Dermis blood vessel endothelial cell (primary cell): ENCODE measurements around the gene CCR7. TPM values are rescaled to one million over a fixed set of nuclear protein-coding genes. Genes with fewer than 3 reads are reported as not detected.

ENCODE experiments used
- DNase-seq: peaks from one replicate; pipeline ENCODE4 v3.0.0; 2010
- total RNA-seq: library from RNA; depleted of rRNA; stranded (reverse); fragments of >200 nt; gene quantifications from 2 replicates; pipeline ENCODE4 v1.2.3, GENCODE V29; 2014

The CCR7 gene
- total RNA-seq, 1 donor from 2014 or later, result under 0.01 TPM

DNA sequence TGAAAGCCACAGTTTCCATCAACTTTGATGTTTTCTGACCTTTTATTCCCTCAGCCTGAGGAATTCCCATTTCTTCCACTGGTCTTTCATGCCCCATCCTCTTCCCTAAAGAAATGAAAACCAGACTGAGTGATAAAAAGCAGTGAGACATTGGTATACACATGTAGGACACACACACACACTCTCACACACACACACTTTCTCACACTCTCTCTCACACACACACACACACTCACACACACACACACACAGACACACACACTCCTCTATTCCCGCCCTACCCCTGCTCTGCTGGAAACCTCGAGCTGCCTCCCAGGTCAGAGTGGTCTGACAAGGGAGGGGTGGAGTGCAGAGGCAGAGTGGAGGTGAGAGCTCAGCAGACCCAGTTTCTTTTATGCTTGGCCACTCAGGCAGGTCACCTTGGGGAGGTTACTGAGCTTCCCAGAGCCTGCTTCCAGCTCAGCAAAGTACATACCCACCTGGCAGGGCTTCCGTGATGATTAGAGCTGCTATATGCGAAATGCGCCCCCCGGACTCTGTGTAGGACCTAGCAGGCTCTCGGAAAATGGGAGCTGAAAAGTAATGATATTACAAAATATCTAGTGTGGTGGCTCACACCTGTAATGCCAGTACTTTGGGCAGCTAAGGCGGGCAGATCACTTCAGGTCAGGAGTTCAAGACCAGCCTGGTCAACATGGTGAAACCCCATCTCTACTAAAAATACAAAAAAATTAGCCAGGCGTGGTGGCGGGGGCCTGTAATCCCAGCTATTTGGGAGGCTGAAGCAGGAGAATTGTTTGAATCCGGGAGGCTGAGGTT is 30.7 kb downstream of the CCR7 start:
- no peak for DNase-seq

DNA sequence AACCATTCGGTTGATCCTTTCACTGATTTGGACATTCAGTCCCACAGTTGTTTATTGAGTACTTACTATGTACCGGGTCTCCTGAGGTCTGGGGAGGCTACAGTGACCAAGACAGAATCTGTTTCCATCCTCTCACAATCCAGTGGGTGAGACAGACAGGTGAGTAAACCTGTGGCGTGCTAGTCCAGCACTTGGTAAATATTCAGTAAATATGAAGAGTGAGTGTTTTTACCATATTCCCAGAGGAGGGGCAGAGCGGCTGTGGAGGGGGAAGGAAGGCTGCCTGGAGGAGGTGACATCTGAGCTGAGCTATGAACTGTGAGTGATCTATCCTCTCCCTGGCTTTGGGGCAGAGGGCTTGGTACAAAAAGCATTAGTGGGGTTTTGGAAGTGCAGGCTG is 31.4 kb downstream of the CCR7 start:
- no peak for DNase-seq

DNA sequence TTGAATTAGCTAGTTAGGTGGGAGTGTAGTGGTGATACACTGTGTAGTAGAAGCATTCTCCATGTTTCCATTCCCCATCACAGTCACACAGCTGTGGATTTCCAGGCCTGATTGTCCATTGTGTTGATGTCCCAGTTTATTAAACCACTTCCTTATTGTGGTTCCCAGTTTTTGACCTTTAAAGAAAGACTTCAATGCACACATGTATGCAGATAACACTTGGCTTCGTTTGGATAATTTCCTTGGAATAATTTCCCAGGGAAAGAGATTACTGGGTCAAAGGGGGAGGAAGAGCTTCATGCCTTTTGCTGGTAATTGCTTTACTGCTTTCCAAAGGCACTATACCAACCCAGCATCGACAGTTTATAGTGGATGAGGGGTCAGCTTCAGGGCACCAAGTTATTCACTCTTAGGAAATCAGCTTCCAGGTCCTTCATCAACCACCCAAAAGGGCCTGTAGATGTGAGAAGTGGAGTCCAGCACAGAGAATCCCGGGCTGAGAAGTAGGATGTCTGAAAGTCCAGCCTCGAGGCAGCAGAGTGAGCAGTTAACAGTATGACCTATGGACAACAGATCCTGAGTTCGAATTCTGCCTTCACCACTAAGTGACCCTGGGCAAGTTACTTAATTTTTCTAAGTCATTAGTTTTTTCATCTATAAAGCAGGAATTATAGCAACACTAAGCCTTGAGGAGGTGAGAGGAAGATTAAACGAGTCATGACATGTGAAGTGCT is 32.6 kb downstream of the CCR7 start:
- DNase-seq, result peak; percentile 95

- no peak for DNase-seq
Observed at GRCh38 chr17:40531051-40531991, 34.0 kb downstream of the CCR7 start.

DNA sequence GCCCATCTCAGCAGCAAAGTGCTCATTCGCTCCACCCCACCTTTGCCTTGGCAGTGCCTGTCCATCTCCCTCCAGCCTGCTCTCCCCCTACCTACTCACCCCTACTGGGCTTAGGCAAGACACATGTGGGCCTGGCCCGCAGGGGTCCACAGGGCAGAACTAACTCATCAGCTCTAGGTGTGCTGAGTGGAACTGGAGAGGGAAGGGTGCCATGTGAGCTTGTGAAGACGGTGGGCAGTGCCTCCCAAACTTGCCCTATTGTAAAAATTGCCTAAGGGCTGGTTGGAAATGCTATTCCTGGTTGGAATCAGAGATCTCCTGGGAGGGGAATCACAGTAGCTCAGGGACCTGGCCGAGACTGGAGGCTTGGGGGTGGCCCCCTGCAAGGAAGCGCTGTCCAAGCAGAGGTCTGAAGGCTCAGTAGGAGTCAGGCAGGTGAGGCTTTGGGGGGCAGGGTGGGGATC is 34.7 kb downstream of the CCR7 start:
- DNase-seq, result no peak

DNA sequence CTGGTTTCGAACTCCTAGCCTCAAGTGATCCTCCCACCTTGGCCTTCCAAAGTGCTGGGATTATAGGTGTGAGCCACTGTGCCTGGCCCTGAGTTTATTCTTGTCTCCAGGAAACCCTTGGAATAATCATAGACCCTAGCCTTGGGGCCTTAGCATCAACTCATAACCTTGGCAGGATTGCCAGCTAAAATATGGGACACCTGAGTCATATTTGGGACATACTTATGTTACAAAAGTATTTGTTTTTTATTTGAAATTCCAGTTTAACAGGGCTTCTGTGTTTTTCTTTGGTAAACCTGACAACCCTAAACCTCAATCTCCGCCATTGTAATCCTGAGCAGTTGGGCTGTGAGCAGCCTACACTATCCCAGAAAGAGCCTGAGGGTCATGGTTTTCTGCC is 35.3 kb downstream of the CCR7 start:
- DNase-seq, result no peak

DNA sequence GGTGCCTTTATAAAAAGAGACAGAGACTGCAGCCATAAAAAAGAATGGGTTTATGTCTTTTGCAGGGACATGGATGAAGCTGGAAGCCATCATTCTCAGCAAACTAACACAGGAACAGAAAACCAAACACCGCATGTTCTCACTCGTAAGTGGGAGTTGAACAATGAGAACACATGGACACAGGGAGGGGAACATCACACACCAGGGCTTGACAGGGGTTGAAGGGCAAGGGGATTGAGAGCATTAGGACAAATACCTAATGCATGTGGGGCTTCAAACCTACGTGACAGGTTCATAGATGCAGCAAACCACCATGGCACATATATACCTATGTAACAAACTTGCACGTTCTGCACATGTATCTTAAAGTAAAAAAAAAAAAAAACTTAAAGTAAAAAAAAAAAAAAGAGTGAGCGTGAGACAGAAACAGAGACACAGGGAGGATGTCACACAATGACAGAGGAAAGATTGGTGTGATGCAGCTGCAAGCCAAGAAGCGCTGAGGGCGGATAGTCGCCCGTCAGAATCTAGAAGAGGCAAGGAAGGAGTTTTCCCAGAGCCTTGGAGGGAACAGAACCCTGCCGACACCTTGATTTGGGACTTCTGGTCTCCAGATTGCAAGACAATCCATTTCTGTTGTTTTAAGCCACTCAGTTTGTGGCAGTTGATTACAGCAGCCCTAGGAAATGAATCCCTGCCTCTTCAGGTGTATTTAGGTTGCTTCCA is 36.4 kb downstream of the CCR7 start:
- DNase-seq, result no peak

GRCh38 chr17:40526668-40527067 is 38.6 kb downstream of the CCR7 start:
- no peak for DNase-seq

DNA sequence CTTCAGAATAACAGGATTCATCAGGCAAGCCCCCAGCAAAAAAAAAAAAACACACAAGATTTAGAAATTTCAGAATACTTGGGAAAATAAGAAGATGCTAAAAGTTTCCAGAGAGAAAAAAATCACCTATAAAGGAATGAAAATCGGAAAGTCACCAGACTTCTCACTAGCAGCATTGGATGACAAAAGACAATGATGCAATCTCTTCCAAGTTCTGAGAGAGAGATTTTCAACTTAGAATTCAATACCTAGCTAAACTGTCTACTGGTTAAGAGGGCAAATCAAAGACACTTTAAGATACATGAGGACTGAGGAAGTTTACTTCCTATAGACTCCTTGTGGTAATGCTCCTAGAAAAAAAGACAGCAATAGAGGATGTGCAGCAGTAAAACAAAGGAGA is 40.0 kb downstream of the CCR7 start:
- DNase-seq, result no peak

DNA sequence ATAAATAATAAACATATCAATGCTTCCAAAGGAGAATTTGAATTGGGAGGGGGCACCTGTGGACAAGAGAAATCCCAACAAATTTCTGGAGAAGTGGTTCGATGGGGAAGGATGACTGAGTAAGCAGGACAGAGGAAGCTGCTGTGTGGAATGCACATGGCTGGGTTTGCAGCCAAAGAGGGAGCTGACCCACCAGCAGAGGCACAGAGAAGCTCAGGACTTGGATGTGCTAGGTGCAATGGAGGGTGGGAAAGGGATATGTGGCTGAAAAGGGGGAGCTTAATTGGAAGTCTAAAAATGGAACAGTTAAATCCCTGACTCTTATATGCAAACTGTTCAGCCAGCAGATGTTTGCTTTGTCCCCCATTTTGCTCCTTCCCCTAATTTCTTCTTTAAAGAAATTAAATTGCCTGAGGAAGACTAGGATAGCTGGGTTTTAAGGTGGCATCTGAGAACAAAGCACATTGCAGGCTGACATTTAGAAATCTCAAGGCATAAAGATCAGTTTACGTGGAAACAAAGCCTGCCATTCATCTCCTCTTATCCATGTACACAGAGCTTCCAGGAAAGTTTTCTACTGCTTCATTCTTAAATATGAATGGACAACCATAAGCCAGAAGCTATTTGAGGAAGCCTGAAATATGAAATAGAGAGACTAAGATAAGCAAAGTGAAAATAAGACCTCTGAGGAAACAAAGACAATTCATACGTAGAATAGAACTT is 40.9 kb downstream of the CCR7 start:
- DNase-seq, result no peak

DNA sequence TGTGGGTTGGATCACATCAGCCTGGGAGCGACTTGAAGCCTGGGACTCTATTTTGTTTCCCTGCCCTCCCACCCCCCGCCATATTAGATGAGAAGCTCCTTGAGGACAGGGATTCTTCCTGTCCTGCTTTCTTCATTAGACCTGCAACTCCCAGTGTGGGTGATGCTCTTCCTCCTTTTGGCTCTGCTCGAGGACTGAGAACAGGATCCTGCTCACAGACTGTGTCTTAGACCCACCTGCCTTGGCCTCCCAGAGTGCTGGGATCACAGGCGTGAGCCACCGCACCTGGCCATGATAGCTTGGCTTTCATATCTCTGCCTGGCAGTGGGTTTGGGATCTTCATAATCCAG is 42.3 kb downstream of the CCR7 start:
- no peak for DNase-seq

DNA sequence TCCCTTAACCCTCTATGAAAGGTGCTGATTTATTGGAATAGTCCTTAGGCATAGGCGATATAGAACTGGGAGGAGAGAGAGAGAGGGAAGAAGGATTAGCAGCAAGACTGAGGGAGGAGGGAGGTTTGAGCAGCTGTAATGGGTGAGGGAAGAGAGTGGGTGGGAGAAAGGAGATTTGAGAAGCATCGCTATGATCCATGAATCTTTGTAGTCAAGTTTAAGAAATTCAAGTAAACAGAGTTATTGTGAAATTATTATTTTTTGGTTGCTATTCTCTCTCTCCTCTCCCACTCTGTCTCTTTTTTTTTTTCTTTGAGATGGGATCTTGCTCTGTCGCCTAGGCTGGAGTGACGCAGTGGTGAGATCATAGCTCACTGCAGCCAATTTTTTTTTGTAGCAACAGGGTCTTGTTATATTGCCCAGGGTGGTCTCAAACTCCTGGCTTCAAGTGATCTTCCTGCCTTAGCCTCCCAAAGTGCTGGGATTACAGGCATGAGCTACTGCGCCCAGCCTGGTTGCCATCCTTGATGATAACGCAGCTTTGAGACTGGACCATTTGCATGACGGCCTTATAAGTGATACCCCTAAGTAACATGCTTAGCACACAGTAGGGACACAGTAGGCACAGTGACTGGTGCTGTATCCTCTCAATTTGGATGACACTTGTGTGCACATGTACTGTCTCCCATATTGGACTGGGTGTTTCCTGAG is 42.9 kb downstream of the CCR7 start:
- no peak for DNase-seq

- DNase-seq, result no peak
Observed at GRCh38 chr17:40520991-40521453, 44.2 kb downstream of the CCR7 start.

GRCh38 chr17:40519089-40519775 is 46.0 kb downstream of the CCR7 start:
- no peak for DNase-seq

DNA sequence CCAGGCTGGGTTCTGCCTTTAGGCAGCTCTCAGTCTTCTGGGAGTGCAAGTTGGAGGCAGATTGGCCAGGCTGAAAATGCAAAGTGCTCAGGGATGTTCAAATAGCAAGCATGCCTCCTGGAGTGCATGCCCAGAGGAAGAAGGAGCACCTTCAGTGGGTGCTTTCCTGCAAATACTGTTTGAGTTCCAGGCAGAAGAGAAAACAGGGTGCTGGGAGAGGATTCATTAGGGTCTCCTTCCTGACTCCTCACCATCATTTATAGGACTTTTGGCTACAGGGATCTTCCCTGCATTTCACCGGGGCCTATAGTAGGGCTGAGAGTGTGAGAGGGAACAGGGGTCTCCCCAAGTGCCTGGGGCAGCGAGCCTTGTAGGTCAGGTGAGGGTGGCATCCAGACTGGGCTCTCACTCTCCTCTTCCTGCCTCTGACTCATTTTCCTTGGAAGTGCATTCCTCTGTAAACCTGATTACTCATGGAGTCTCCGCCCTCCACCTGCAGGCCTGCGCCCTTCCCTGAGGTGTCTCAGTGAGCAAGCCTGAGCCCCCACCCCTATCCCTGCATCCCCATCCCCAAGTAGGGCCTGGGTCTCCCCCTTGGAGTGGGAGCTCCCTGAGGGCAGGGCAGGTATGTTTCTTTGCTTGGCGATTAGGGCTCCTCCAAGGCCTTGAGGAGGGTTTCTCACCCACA is 46.7 kb downstream of the CCR7 start:
- peak; percentile 41 for DNase-seq

DNA sequence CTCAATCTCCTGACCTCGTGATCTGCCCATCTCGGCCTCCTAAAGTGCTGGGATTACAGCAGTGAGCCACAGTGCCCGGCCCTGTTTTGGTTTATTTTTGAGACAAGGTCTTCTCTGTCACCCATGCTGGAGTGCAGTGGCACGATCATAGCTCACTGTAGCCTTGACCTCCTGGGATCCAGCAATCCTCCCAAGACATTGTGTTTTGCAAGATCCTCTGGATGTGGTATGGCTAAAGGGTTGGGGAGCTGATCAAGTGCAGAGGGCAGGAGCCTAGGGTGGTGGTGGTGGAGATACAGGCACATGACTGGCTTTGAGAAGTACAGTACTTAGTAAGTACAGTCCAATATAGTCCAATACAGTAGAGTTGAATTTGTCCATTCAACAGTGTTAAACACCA is 47.3 kb downstream of the CCR7 start:
- no peak for DNase-seq

DNA sequence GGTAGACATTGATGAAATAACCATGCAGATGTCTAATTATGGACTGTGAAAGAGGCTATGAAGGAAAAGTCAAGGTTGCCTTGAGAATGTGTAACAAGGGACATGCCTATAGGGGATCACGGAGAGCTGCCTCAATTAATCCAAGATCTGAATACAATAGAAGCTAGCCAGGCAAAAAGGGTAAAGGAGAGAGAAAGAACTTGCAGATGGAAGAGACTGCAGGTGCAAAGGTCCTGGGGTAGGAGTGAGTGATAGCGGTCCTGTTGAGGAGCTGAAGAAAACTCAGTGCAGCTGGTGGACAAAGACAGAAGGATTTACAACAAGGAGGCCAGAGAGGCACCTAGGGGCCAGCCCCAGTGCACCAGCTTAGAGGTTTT is 48.0 kb downstream of the CCR7 start:
- DNase-seq, result no peak

- DNase-seq, result no peak
Observed at GRCh38 chr17:40516581-40517285, 48.5 kb downstream of the CCR7 start.

DNA sequence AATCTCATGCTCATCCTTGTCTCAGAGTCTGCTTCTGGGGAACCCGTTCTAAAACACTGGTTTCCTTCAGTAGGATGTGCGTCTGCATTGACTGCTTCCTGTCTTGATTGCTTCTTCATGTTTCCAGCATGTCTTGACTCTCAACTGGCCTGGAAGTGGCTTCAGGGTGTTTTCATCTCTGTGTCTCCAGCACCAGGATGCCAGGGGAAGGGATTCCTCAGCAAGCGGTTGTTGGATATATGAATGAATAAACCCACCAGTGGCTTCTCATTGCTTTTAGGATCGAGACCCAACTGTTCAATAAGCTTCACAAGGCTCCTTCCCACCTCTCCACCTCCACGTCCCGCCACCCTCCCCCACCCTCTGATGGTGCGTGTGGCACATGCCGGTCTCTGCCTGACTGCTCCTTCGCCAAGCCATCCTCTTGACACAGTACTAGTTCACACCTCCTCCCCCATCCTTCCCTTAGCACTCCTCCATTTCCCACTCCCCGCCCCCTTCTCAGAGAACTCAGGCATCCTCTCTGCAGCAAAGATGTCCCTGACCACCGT is 49.7 kb downstream of the CCR7 start:
- DNase-seq, result no peak
